ENCODE results near the gene FXYD1.

- TF ChIP-seq POLR2AphosphoS5 (IDR thresholded peaks at IDR 0.05) (no peak), CTCF (IDR thresholded peaks at IDR 0.05) (no peak), POLR2A (IDR thresholded peaks at IDR 0.05) (no peak), EP300 (IDR thresholded peaks at IDR 0.05; ENCODE audit: low read depth) (no peak)
Measured at GRCh38 chr19:35165200-35166058, 26.8 kb downstream of the FXYD1 start.

Measured in transverse colon (tissue), 4 donors.